Measurements from ENCODE around the gene SPTBN1.

SPTBN1 gene

GRCh38 chr2:54475919-54476318 lies 19.8 kb downstream of the SPTBN1 start:
- H2AFZ ChIP-seq (ENCODE audit: low read length), result no peak overlapping the region
- no peak overlapping the region for H3K4me3 ChIP-seq (ENCODE audit: low read length, poor library complexity, severe bottlenecking)
- no peak for TF ChIP-seq CTCF (conservative IDR thresholded peaks at IDR 0.05; ENCODE audit: low read length)
- no peak for TF ChIP-seq EZH2phosphoT487 (IDR thresholded peaks at IDR 0.05; ENCODE audit: borderline replicate concordance)
- H3F3A ChIP-seq (ENCODE audit: low read depth), result peaks cover 5% of the 10 kb centered on the region; the same call in 1 of the 2 replicates
- no peak overlapping the region for H3K9ac ChIP-seq (ENCODE audit: low read depth, low read length, poor library complexity, severe bottlenecking)
- H3K36me3 ChIP-seq (ENCODE audit: insufficient read depth, low read length), result no peaks in the 10 kb centered on the region
- H3K79me2 ChIP-seq (ENCODE audit: insufficient read depth, low read length), result peaks cover 11% of the 10 kb centered on the region
- peaks cover 47% of the 10 kb centered on the region for H3K4me1 ChIP-seq (ENCODE audit: insufficient read depth, low read length, poor library complexity, severe bottlenecking)
- H3K9me2 ChIP-seq (replicated peaks; ENCODE audit: low read depth, low read length), result no peaks in the 10 kb centered on the region
- H3K9me3 ChIP-seq (ENCODE audit: insufficient read depth, low read depth, low read length), result no peaks in the 10 kb centered on the region
- H3K4me2 ChIP-seq (ENCODE audit: low read depth, low read length, poor library complexity, severe bottlenecking), result no peak overlapping the region
- H4K20me1 ChIP-seq (ENCODE audit: insufficient read depth, low read length, poor library complexity, severe bottlenecking), result no peaks in the 10 kb centered on the region
- H3K27me3 ChIP-seq (ENCODE audit: insufficient read depth, low read length, poor library complexity, severe bottlenecking), result no peaks in the 10 kb centered on the region

DNA sequence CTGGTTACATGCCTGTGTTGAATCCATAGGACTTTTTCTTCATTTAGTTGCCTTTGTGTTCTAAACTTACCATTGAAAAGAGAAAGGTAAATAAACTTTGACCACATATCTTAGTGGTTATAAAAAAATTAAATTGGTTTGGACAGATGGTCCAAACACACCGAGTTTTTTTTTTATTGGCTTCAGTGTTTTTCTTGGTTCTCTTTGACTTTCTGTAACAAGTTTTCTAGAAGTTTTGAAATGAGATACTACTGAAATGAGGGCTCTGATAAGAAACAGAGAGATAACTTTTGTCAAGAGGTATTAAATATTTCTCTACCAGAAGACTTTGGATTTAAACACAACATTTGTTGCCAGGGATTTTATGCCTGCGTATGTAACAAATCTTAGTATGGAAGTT lies 20.7 kb downstream of the SPTBN1 start:
- H3K9me2 ChIP-seq (replicated peaks; ENCODE audit: low read depth, low read length), result no peaks in the 10 kb centered on the region
- TF ChIP-seq EZH2phosphoT487 (IDR thresholded peaks at IDR 0.05; ENCODE audit: borderline replicate concordance) (no peak), CTCF (conservative IDR thresholded peaks at IDR 0.05; ENCODE audit: low read length) (no peak)
- no peak overlapping the region for H3K4me2 ChIP-seq (ENCODE audit: low read depth, low read length, poor library complexity, severe bottlenecking)
- H3K4me3 ChIP-seq (ENCODE audit: low read length, poor library complexity, severe bottlenecking), result no peak overlapping the region
- no peak overlapping the region for H2AFZ ChIP-seq (ENCODE audit: low read length)
- H3K9ac ChIP-seq (ENCODE audit: low read depth, low read length, poor library complexity, severe bottlenecking), result no peak overlapping the region
- H3K79me2 ChIP-seq (ENCODE audit: insufficient read depth, low read length), result peaks cover 11% of the 10 kb centered on the region
- H3K4me1 ChIP-seq (ENCODE audit: insufficient read depth, low read length, poor library complexity, severe bottlenecking), result peaks cover 47% of the 10 kb centered on the region
- H3F3A ChIP-seq (ENCODE audit: low read depth), result peaks cover 5% of the 10 kb centered on the region; the same call in 1 of the 2 replicates
- no peaks in the 10 kb centered on the region for H3K27me3 ChIP-seq (ENCODE audit: insufficient read depth, low read length, poor library complexity, severe bottlenecking)
- no peaks in the 10 kb centered on the region for H4K20me1 ChIP-seq (ENCODE audit: insufficient read depth, low read length, poor library complexity, severe bottlenecking)
- no peaks in the 10 kb centered on the region for H3K36me3 ChIP-seq (ENCODE audit: insufficient read depth, low read length)
- no peaks in the 10 kb centered on the region for H3K9me3 ChIP-seq (ENCODE audit: insufficient read depth, low read depth, low read length)

DNA sequence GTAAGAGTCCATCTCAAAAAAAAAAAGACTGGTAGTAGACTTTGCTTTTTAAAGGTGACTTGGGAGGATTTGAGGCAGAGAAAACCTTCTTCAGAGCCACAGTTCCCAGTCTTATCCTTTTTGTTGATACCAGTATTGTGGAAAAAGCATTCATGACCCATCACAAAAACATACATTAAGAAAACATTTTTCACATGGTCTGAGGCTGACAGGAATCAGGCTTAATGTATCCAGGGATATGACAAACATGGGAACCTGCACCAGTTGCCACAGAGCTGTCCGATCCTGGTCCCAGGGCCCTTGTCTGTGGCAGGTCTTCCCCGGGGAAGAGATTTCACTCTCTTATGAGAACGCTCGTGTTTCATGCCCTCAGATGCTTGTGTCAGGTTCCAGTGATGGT lies 21.8 kb downstream of the SPTBN1 start:
- Histone ChIP-seq H3K4me2 (ENCODE audit: low read depth, low read length, poor library complexity, severe bottlenecking) (peak overlapping the region; percentile 52), H3K4me3 (ENCODE audit: low read length, poor library complexity, severe bottlenecking) (no peak overlapping the region), H3K4me1 (ENCODE audit: insufficient read depth, low read length, poor library complexity, severe bottlenecking) (peaks cover 49% of the 10 kb centered on the region), H3K9ac (ENCODE audit: low read depth, low read length, poor library complexity, severe bottlenecking) (peak overlapping the region; percentile 21), H3K27me3 (ENCODE audit: insufficient read depth, low read length, poor library complexity, severe bottlenecking) (no peaks in the 10 kb centered on the region), H3F3A (ENCODE audit: low read depth) (peaks cover 5% of the 10 kb centered on the region; the same call in 1 of the 2 replicates), H3K79me2 (ENCODE audit: insufficient read depth, low read length) (peaks cover 11% of the 10 kb centered on the region), H3K36me3 (ENCODE audit: insufficient read depth, low read length) (no peaks in the 10 kb centered on the region), H3K9me2 (replicated peaks; ENCODE audit: low read depth, low read length) (no peaks in the 10 kb centered on the region), H4K20me1 (ENCODE audit: insufficient read depth, low read length, poor library complexity, severe bottlenecking) (no peaks in the 10 kb centered on the region), H3K9me3 (ENCODE audit: insufficient read depth, low read depth, low read length) (no peaks in the 10 kb centered on the region), H2AFZ (ENCODE audit: low read length) (no peak overlapping the region)
- TF ChIP-seq CTCF (conservative IDR thresholded peaks at IDR 0.05; ENCODE audit: low read length) (no peak), EZH2phosphoT487 (IDR thresholded peaks at IDR 0.05; ENCODE audit: borderline replicate concordance) (no peak)
